ENCODE data around the gene SPATA3.
A peak's percentile ranks its signal among the peaks of the same experiment; 100 is the strongest.

GRCh38 chr2:231038483-231039293, 42.8 kb downstream of the SPATA3 start:
- TF ChIP-seq CTCF (IDR thresholded peaks at IDR 0.05; ENCODE audit: control extremely low read depth in 1 of 3, insufficient read depth in 1 of 3, low read depth in 1 of 3, low read length in 3 of 3) (no peak), ATF2 (IDR thresholded peaks at IDR 0.05; ENCODE audit: low read length) (no peak), EGR1 (IDR thresholded peaks at IDR 0.05; ENCODE audit: borderline replicate concordance, low read depth, low read length) (no peak), SP1 (IDR thresholded peaks at IDR 0.05; ENCODE audit: low read depth, low read length) (no peak), EZH2 (IDR thresholded peaks at IDR 0.05; ENCODE audit: low read depth, low read length, severe bottlenecking) (peak; percentile 9), CEBPB (IDR thresholded peaks at IDR 0.05; ENCODE audit: low read depth, low read length) (no peak), HDAC6 (IDR thresholded peaks at IDR 0.05; ENCODE audit: low read depth, low read length) (no peak), JUN (IDR thresholded peaks at IDR 0.05; ENCODE audit: low read depth, low read length) (no peak), POLR2AphosphoS5 (IDR thresholded peaks at IDR 0.05; ENCODE audit: low read depth, low read length) (no peak), USF2 (IDR thresholded peaks at IDR 0.05; ENCODE audit: low read length) (no peak), ATF3 (IDR thresholded peaks at IDR 0.05; ENCODE audit: insufficient read depth, low read depth, low read length) (no peak), ZNF274 (IDR thresholded peaks at IDR 0.05; ENCODE audit: borderline replicate concordance, extremely low read depth, low read length) (no peak)
